ENCODE data around the gene CCR6.

Gene CCR6

DNA sequence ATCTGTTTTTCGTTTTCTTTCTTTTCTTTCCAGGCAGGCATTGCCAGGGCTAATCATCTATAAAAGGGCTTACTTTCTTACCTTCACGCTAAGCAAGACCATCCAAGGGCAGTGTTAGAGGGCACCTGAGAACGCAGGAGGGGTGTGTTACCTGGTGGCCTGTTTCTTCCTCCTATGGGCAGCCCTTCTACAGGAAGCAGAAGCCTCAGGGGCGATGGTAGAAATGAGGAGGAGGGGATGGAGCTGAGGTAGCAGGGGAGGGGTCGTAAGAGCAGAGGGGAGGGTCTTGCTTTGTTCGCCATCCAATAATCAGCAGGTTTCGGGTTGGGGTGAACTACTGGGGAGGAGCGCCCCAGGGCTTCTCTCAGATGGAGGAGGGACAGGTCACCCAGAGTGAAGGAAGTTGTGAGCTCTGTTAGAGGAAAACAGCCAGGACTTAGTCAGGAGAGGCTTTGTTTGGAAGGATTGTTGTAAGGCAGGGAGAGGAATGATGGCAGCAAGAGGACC, 1.5 kb upstream of the CCR6 start:
- no peak for DNase-seq

DNA sequence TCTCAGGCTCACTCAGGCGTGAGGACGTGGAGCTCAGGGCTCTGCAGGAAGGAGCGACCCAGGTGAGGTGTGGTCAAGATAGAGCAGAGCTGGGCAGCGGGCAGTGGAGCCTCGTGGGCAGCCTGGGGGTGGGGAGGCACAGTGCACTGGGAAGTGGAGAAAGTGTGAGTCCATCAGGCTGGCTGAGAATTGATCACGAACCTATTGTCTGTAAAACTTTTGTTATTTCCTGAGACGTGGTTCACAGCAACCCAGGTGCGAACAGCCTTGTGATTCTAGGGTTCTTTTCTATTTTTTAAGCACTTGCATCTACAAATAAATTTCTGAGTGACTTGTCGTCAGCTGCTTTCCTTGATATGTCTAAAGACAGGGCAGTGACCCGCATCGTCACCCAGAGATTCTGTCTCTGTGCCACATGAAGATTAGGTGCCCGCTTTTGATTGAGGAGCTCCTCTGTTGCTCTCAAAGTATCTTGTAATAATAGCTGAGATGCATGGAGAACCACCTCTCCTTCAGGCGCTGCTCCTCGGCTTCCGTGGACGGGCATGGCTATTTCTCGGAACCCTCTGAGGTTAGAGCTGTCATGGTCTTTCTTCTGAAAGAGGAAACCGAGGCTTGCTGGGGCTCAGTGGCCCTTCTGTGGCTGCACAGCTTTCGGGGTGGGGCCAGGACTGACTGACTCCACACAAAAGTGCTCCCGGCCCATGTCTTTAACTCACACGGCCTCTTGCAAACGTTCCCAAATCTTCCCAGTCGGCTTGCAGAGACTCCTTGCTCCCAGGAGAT, 662 bp upstream of the CCR6 start:
- no peak for DNase-seq

- DNase-seq: no peak
These were observed 1.9 kb downstream of the CCR6 start for GRCh38 chr6:167124753-167125152.

GRCh38 chr6:167125410-167125809, 2.5 kb downstream of the CCR6 start:
- no peak for DNase-seq

- no peak for DNase-seq
These were observed 3.0 kb downstream of the CCR6 start for GRCh38 chr6:167125855-167126349.

- DNase-seq: no peak
These were observed 5.1 kb downstream of the CCR6 start for GRCh38 chr6:167127785-167128531.

- no peak for DNase-seq
These were observed 6.3 kb downstream of the CCR6 start for GRCh38 chr6:167129159-167129558.

DNA sequence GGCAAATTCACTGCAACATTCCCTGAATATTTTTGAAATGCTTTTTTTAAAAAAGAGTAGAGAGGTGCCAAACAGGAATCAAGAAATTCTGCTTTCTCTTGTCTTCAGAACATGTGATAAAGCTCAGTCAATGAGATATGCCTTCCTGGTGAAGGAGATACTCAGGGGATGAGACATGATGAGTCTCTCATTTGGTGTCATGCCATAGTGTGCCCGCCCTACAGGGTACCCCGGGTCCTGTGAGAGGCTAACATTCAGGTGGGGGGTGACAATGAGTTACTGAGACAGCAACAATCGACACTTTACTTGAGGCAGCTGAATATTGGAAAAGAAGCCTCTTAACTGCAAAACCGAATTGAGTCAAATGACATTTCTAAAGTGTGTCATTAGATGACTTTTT, 6.7 kb downstream of the CCR6 start:
- no peak for DNase-seq

DNA sequence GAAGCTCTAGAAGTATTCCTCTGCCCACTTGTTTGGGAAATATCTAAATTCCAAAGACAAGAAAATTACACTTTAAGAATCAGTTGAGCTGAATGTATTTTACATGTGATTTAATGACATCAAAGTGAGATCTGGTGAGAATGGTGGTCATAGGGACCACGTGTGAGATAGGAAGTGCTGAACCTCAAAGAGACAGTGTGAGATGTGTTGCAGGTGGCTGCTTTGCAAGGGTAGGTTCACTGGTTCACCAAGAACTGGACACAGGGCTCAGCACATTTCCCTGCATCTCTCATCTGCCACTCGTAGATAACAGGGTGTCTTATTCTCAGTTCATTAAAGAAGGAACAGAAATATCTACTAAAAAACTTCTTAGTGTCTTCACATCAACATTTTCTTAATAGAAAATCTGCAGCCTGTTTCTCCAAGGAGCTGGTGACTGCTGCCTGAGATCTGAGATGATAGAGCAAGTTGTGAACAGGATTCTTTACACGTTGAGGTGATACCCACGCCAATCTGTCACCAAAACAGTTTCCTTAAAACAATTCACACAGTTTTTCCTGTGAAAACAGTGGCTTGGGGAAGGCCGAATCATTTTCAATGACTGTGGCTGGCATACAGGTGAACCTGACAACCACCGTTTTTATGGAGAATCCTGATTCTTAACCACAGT, 7.2 kb downstream of the CCR6 start:
- no peak for DNase-seq

- DNase-seq: no peak
These were observed 8.1 kb downstream of the CCR6 start for GRCh38 chr6:167130712-167131684.

DNA sequence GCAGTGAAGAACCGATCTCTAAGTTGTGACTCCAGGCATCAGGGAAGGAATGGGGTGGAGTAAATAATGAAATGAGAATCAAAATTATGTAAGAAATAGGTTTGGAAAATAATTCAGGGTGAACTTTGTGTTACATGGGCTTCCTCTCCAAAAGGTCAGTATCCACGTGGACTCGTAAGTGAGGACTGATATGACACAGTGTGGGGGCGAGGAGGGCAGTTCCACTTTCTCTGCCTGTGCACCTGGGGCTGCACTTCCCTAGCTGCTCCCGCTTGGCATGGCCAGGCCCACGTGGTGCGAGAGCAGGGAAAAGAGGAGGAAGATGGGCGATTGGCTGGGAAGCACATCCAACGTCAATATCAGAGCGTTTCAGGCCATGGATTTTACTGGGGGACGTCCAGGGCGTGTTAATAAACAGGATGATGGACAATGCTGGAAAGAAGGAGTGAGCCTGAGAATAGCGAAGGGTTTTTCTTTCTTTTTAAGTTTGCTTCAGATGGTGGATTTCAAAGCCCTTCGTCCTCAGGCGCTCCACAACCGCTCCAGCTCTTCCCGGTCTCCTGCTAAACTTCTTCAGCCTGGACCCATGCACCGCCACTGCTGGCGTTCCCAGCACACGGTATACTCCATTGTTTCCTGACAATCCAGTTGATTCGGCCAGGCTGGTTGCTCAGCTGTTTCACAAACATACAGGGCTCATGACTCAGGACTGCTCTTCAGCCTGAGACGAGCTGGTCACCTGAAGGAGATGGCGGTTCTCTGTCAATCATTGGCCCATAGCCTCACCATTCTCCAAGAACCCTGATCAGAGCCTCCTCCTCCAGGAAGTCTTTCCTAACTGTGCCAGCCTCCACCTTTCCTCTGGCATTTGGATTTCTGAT, 11.8 kb downstream of the CCR6 start:
- no peak for DNase-seq

GRCh38 chr6:167136376-167136775, 13.5 kb downstream of the CCR6 start:
- no peak for DNase-seq

DNA sequence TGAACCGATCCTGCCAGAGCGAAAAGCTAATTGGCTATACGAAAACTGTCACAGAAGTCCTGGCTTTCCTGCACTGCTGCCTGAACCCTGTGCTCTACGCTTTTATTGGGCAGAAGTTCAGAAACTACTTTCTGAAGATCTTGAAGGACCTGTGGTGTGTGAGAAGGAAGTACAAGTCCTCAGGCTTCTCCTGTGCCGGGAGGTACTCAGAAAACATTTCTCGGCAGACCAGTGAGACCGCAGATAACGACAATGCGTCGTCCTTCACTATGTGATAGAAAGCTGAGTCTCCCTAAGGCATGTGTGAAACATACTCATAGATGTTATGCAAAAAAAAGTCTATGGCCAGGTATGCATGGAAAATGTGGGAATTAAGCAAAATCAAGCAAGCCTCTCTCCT, 14.2 kb downstream of the CCR6 start:
- no peak for DNase-seq

DNA sequence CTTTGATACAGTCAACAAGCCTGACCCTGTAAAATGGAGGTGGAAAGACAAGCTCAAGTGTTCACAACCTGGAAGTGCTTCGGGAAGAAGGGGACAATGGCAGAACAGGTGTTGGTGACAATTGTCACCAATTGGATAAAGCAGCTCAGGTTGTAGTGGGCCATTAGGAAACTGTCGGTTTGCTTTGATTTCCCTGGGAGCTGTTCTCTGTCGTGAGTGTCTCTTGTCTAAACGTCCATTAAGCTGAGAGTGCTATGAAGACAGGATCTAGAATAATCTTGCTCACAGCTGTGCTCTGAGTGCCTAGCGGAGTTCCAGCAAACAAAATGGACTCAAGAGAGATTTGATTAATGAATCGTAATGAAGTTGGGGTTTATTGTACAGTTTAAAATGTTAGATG, 15.0 kb downstream of the CCR6 start:
- DNase-seq: no peak

- no peak for DNase-seq
These were observed 16.9 kb downstream of the CCR6 start for GRCh38 chr6:167139761-167140160.

- DNase-seq: no peak
These were observed 17.9 kb downstream of the CCR6 start for GRCh38 chr6:167140589-167141474.

DNA sequence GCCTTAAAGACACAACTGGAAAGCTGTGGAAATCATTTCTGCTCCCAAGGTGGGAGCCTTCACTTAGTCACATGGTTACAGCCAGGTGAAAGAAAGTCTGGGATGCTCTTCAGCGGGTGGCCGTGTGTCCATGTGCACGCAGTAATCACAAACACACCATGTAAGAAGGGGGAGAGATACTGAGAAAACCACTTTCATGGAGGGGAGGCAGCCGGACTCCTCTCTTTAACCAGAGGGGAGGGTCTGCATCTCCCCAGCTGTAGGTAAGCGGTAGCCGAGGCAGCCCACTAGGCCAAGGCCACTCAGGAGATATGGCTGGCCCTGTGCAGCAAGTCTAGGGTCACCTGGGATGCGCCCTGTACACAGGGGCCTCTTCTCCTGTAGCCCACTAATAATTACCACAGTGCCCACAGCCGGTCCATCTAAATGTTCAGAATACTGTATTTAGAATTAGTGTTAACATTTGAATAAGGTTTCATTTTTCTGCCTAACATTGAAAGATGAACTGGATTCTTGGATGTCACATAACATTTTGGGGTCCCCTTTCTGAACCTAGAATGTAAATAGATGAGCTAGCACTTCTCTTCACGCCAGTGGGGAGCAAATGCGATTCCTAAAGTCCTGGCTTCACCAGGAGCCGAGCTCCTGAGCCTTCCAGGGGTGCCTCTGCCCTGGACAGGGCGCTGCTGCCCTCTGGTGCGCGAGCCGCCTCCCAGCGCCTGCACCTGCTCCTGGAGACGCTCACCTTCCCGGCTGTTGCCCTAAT, 19.0 kb downstream of the CCR6 start:
- DNase-seq: peak; percentile 46

DNA sequence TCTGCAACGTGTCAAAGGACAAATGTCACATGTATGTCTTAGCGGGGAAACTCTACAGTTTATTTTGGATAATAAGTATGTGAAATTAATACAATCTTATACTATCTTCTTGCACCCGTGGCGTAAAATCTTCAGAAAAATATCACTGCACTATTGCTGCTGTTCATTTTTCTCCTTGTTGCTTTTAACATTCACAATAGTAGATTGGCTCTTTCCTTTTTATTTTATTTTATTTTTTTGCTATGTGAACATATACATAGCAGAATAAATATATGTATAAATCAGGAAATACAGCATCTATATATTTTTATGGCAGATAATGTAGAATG, 19.5 kb downstream of the CCR6 start:
- no peak for DNase-seq

DNA sequence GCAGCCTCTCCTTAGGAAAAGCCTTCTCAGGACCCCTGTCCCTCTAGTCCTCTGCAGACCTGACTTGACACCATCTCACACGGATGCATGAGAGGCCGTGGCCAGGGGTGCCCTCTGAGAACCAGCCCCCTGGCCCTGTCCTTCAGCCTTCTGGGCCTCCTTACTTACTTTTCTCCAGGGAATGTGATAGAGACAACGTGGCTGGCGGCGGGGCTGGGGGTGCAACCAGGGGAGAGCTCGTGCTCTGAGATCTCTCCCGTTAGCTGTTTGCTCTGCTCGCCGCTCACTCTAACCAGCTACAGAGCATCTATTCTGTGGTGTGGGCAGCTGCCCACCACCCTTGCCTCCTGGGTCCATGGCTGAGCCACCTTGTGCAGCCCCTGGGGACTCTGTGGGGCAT, 20.1 kb downstream of the CCR6 start:
- DNase-seq: no peak

- DNase-seq: no peak
These were observed 22.6 kb downstream of the CCR6 start for GRCh38 chr6:167145461-167145860.

All from activated naive CD4-positive, alpha-beta T cell treated with anti-CD3 and anti-CD28 coated beads, Interleukin-2, amount 50 U/mL, for 16 hours (primary cell).